NCI-H1930 (cell line): Measurements from ENCODE around the gene SLC5A1.

Experiments used
- DNase-seq, 2 experiments: peaks; one replicate each; lab custom pipeline; 2025; lab: John Stamatoyannopoulos, UW

Gene SLC5A1

GRCh38 chr22:32042924-32043323, at the start of gene SLC5A1:
SLC5A1 (plus strand) TSS chr22:32043261; CDS start chr22:32043282, 21 bp downstream.
- DNase-seq: no peak

GRCh38 chr22:31995046-31995445, 48.0 kb upstream of the SLC5A1 start:
- DNase-seq: no peak

- no peak for DNase-seq
Measured at GRCh38 chr22:31995807-31996206, 47.3 kb upstream of the SLC5A1 start.

- no peak for DNase-seq
Measured at GRCh38 chr22:31998784-31999385, 44.2 kb upstream of the SLC5A1 start.

GRCh38 chr22:32000181-32000580, 42.9 kb upstream of the SLC5A1 start:
- DNase-seq: no peak

GRCh38 chr22:32005453-32005852, 37.6 kb upstream of the SLC5A1 start:
- DNase-seq: no peak

- DNase-seq: no peak
Measured at GRCh38 chr22:32013200-32013599, 29.9 kb upstream of the SLC5A1 start.

GRCh38 chr22:32016081-32016480, 27.0 kb upstream of the SLC5A1 start:
- DNase-seq: no peak

GRCh38 chr22:32018056-32018455, 25.0 kb upstream of the SLC5A1 start:
- no peak for DNase-seq

GRCh38 chr22:32020117-32020516, 22.9 kb upstream of the SLC5A1 start:
- no peak for DNase-seq

- DNase-seq: no peak
Measured at GRCh38 chr22:32021716-32022115, 21.3 kb upstream of the SLC5A1 start.

GRCh38 chr22:32023251-32023827, 19.7 kb upstream of the SLC5A1 start:
- no peak for DNase-seq

- no peak for DNase-seq
Measured at GRCh38 chr22:32024796-32025195, 18.3 kb upstream of the SLC5A1 start.

- DNase-seq: no peak
Measured at GRCh38 chr22:32030518-32031247, 12.4 kb upstream of the SLC5A1 start.

GRCh38 chr22:32031466-32031865, 11.6 kb upstream of the SLC5A1 start:
- DNase-seq: no peak

- no peak for DNase-seq
Measured at GRCh38 chr22:32034275-32034674, 8.8 kb upstream of the SLC5A1 start.

- DNase-seq: no peak
Measured at GRCh38 chr22:32037236-32037635, 5.8 kb upstream of the SLC5A1 start.

GRCh38 chr22:32040324-32040904, 2.6 kb upstream of the SLC5A1 start:
- no peak for DNase-seq

GRCh38 chr22:32043391-32043790, 330 bp downstream of the SLC5A1 start:
- no peak for DNase-seq

- no peak for DNase-seq
Measured at GRCh38 chr22:32044477-32044876, 1.4 kb downstream of the SLC5A1 start.

GRCh38 chr22:32044913-32045312, 1.9 kb downstream of the SLC5A1 start:
- DNase-seq: no peak

- no peak for DNase-seq
Measured at GRCh38 chr22:32048069-32048468, 5.0 kb downstream of the SLC5A1 start.
